HG03175 (cell line): Measurements from ENCODE around the gene DAB2IP.

Source experiments
- ATAC-seq: cut with Tn5 transposase; IDR thresholded peaks from one replicate; pipeline ENCODE4 v1.9.1; 2021; ENCODE audit warnings: mild to moderate bottlenecking, moderate library complexity; ENCODE audit not compliant: unreplicated experiment

The DAB2IP gene

GRCh38 chr9:121755581-121755980, 104.1 kb downstream of the DAB2IP start:
- no peak for ATAC-seq

GRCh38 chr9:121756474-121757280, 105.2 kb downstream of the DAB2IP start:
- no peak for ATAC-seq

GRCh38 chr9:121757281-121757585, 105.8 kb downstream of the DAB2IP start:
- no peak for ATAC-seq

- ATAC-seq = no peak
Observed at GRCh38 chr9:121758693-121759092, 107.3 kb downstream of the DAB2IP start.

DNA sequence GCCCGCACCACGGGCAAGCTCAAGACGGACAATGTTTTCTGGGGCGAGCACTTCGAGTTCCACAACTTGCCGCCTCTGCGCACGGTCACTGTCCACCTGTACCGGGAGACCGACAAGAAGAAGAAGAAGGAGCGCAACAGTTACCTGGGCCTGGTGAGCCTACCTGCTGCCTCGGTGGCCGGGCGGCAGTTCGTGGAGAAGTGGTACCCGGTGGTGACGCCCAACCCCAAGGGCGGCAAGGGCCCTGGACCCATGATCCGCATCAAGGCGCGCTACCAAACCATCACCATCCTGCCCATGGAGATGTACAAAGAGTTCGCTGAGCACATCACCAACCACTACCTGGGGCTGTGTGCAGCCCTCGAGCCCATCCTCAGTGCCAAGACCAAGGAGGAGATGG, 108.6 kb downstream of the DAB2IP start:
- ATAC-seq = no peak

GRCh38 chr9:121760571-121760970, 109.1 kb downstream of the DAB2IP start:
- ATAC-seq = no peak

DNA sequence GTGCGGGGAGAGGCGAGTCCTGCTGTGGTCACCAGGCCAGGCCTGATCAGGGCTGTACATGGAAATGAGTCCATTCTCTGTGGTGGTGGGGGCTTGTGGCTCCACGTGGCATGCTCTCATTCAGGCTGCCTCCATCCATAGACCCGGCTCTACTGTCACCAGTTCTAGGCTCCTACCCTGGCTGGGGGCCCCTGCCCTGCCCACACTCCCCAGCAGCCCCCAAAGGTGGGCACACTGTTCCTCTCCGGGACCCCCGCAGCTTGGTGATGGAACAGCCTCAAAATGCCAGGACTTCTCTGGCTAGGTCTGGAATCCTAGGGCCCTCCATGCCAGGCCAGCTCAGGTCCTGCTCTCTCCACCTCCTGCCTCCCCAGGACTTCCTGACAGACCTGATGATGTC, 111.7 kb downstream of the DAB2IP start:
- ATAC-seq = no peak

- no peak for ATAC-seq
Observed at GRCh38 chr9:121763561-121764370, 112.3 kb downstream of the DAB2IP start.

DNA sequence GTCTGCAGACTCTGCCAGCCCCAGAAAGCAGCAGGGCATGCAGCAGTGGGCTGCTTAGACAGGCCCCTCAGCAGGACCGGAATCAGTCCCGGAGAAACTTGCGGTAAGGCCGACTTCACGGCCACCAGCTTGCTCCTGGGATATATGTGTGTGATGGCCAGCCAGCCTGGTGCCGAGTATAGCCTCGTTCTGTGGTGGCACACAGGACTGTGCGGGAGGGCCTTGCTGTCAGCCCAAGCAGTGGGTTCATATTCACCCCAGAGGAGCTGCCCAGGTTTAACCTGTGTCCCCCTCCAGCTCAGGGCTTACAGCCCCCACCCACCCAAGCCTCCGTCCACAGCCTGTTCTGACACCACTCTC, 112.9 kb downstream of the DAB2IP start:
- no peak for ATAC-seq

DNA sequence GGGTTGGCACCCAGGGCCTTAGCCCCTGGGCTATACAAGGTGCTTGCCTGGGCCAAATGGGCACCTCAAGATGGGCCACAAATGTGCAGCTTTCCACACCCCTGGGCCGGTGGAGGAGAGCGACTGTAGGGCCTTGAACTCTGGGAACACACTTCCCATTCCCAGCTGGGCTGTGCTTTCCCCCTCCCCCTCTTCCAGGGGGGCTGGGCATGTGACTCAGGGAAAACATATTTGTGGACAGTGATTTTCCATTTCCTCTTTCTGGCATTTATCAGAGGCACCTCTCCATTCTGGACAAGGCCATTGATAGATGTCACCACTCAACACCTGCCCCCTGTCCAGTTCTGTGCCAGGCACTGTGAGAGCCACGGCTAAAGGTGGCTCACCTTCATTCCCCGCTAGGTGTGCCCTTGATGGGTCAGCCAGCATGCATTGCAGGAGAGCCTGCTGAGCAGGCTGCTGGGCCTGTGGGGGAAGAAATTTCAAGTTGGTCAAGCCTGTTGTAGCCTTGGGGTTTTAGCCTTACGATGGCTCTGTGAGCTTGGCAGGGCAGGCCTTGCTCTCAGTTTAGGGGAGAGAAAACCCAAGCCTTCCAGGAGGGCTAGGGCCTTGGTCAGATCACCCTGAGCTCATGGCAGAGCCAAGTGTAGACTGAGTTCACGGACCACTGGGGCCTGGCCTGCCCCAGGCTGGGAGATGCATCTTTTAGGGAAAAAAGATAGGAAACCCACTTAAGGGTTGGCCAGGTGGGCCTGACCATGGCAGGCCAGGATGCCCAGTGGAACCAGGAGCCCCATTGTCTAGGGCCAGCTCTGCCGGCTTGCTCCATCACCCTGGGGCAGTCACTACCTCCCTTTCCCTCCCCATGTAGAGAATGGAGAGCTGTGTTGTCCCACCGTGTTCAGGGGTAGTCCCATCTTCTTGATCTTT, 113.9 kb downstream of the DAB2IP start:
- no peak for ATAC-seq

- ATAC-seq = no peak
Observed at GRCh38 chr9:121766081-121766683, 114.7 kb downstream of the DAB2IP start.

- no peak for ATAC-seq
Observed at GRCh38 chr9:121767171-121767769, 115.8 kb downstream of the DAB2IP start.

- no peak for ATAC-seq
Observed at GRCh38 chr9:121768416-121769015, 117.1 kb downstream of the DAB2IP start.

DNA sequence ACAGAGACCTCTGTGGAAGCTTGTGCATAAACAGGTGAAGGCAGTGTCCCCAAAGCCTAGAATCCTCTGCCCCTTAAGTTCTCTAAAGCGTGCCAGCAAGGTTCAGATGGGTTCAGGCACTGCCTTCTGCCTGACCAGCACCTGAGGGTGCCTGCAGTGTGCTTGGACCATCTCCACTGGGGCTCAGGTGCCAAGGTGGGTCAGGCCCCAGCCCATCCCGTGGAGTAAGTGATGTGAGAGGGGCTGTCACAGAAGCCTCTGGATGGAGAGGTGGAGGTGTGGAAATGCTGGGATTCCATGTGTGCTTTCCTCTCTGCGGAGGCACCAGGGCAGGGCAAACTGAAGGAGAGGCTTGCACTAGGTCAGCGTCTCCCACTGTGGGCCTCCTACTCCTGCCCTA, 118.5 kb downstream of the DAB2IP start:
- ATAC-seq = no peak

GRCh38 chr9:121770415-121771273, 119.2 kb downstream of the DAB2IP start:
- no peak for ATAC-seq

DNA sequence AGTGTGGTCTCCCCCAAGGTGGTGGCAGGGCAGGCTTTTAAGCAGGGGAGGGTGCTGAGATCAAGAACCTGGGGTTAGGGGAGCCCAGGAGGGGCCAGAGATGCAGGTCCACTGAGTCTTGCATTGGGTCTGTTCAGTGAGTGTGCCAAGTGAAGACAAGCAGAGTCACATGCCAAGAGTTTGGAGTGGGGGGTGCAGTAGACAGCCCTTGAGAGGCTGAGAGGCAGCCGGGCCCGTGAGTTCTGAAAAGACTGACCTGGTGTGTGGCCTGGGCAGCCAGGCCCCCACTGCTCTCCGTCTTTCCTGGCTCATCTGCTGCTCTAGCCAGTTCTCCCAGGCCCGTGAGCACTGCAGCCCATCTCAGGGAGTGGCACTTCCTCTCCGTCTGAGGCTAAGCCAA, 120.0 kb downstream of the DAB2IP start:
- ATAC-seq = no peak

- no peak for ATAC-seq
Observed at GRCh38 chr9:121771851-121772599, 120.6 kb downstream of the DAB2IP start.

GRCh38 chr9:121772600-121773285, 121.3 kb downstream of the DAB2IP start:
- no peak for ATAC-seq
